Smooth muscle cell of bladder (primary cell): ENCODE results near the gene RNASE11. TPM values are rescaled to one million over a fixed set of nuclear protein-coding genes. Genes with fewer than 3 reads are reported as not detected.

ENCODE experiments used
- total RNA-seq: library from RNA; depleted of rRNA; stranded (reverse); fragments of >200 nt; gene quantifications from 2 replicates; pipeline ENCODE4 v1.2.3, GENCODE V29; 2014

RNASE11 gene
- total RNA-seq = not detected in 2 replicates

GRCh38 chr14:20587489-20588154, at the start of gene RNASE11:
Gene RNASE11, minus strand, starts transcription at chr14:20588001.

DNA sequence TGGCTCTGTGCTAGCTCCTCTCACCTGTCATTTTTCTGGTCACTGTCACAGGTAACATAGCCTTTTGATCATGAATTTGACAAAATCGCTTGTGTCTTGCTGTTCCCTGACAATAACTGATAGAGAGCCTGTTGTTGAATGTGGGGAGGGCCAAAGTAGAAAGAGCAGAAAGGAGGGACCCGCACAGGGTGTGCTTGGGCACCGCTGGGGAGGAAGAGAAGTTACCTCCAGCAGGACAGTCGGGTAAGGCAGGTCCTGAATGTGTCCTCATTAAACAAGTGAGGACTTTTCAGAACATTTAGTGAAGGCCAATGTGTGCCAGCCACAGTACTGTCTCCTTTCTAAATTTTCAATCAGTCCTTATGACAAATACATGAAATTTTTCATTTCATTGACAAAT, 3.4 kb upstream of the RNASE11 start, which contains the start of gene RNASE12:
RNASE12 (minus strand) TSS at position 142 of the 400 bp plus-strand sequence. CDS start 653 bp downstream, outside the sequence.

DNA sequence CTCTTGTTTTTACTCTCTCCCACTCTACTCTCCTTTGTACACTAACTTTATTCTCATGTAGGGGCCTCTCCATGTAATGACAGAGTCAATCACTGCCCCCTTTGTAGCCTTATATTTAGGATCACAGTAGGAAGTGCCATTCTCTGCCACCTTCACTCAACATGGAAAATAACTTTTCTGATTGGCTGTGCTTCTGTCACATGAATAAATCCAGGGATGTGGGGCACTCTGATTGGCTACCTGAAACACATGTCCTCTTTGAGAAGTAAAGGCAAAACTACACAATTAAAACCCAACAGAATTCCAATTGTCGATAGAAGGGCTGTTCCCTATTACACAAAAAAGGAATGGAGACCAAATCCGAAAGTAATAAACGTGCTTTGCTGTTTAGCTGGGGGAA, 26.8 kb downstream of the RNASE11 start, which contains the start of gene RNASE9:
RNASE9 (minus strand) TSS at position 87 of the 400 bp plus-strand sequence.

Other genes with a start within 250 kb of the RNASE11 start
- gene PARP2, start 244.4 kb downstream of the RNASE11 start, total RNA-seq = 4.3 and 5.6 TPM in 2 replicates
- gene TEP1, start 174.5 kb downstream of the RNASE11 start, total RNA-seq = 10.0 and 16.0 TPM in 2 replicates
- 0.14 and 0.18 TPM in 2 replicates for gene KLHL33, start 151.8 kb downstream of the RNASE11 start, total RNA-seq
- gene OSGEP, start 133.2 kb downstream of the RNASE11 start, total RNA-seq = 23.1 and 25.9 TPM in 2 replicates
- gene APEX1, start 132.8 kb downstream of the RNASE11 start, total RNA-seq = 58.3 and 88.6 TPM in 2 replicates
- 21.6 and 23.3 TPM in 2 replicates for gene PIP4P1, start 126.6 kb downstream of the RNASE11 start, total RNA-seq
- 11.4 and 14.3 TPM in 2 replicates for gene PNP, start 118.6 kb downstream of the RNASE11 start, total RNA-seq
- 0.09 TPM in 1 of 2 replicates, not detected in the other for gene RNASE10, start 82.5 kb downstream of the RNASE11 start, total RNA-seq
- not detected in 2 replicates for gene RNASE9, start 27.0 kb downstream of the RNASE11 start, total RNA-seq
- not detected in 2 replicates for gene RNASE12, start 3.4 kb upstream of the RNASE11 start, total RNA-seq
- gene OR6S1, start 53.7 kb upstream of the RNASE11 start, total RNA-seq = not detected in 2 replicates
- 14.4 and 29.1 TPM in 2 replicates for gene RNASE4, start 96.6 kb upstream of the RNASE11 start, total RNA-seq
- 5.1 and 10.4 TPM in 2 replicates for gene ANG, start 100.8 kb upstream of the RNASE11 start, total RNA-seq
- gene EDDM3A, start 157.9 kb upstream of the RNASE11 start, total RNA-seq = not detected in 2 replicates
- gene EDDM3B, start 180.4 kb upstream of the RNASE11 start, total RNA-seq = not detected in 2 replicates
- not detected in 2 replicates for gene RNASE6, start 193.3 kb upstream of the RNASE11 start, total RNA-seq
- 0.09 TPM in 1 of 2 replicates, not detected in the other for gene RNASE1, start 214.8 kb upstream of the RNASE11 start, total RNA-seq